Stimulated activated naive CD4-positive, alpha-beta T cell treated with Interleukin-2 at 50 U/mL for 16 hours (primary cell): ENCODE data around the gene FKBP2.

Experiments
- DNase-seq: peaks from one replicate; lab custom pipeline; 2025; lab: John Stamatoyannopoulos, UW

Gene FKBP2

GRCh38 chr11:64219755-64220154, 21.1 kb upstream of the FKBP2 start:
- DNase-seq = no peak

DNA sequence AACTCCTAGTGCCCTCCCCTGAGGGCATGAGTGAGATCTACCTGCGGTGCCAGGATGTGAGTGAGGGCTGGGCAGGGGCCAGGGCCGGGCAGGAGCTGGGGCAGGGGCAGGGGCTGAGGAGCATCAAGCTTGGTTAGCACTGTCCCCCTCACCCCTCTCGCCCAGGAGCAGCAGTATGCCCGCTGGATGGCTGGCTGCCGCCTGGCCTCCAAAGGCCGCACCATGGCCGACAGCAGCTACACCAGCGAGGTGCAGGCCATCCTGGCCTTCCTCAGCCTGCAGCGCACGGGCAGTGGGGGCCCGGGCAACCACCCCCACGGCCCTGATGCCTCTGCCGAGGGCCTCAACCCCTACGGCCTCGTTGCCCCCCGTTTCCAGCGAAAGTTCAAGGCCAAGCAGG, 20.6 kb upstream of the FKBP2 start:
- DNase-seq = no peak

- no peak for DNase-seq
Observed at GRCh38 chr11:64220798-64221197, 20.1 kb upstream of the FKBP2 start.

- no peak for DNase-seq
Observed at GRCh38 chr11:64222651-64223000, 18.3 kb upstream of the FKBP2 start.

GRCh38 chr11:64223001-64223651, 17.8 kb upstream of the FKBP2 start:
- no peak for DNase-seq

DNA sequence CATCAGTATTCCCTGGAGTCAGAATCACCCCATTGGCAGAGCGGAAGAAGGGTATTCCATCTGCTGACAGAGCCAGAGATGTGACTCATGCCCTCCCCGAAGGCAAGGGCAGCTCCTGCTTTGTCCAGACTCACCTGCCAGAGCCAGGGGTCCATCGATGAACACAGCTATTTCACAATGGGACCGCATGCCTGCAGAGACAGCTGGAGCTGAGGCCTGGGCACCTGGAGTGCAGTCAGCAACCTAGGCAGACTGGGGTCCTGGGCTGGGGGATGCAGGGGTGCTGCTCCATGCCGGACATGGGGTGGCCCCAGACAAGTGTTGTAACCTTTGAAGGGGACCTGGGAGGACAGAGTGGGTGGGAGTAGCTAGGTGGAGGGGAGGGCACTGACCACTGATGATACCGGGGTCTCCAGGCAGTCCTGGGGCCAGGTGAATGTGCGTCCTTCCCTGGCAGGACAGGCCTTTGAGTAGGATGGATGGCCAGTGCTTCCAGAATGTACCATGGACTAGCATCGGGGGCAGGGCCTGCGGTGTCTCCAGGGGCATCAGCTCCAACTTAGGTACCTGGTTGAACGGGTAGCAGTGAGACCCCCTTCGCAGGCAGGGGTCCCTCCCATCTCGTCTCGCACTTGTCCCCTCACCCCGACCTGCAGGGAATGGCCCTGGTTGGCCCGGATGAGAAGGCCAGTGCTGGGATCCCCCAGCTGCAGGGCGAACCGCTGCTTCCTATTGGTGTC, 16.6 kb upstream of the FKBP2 start:
- no peak for DNase-seq

DNA sequence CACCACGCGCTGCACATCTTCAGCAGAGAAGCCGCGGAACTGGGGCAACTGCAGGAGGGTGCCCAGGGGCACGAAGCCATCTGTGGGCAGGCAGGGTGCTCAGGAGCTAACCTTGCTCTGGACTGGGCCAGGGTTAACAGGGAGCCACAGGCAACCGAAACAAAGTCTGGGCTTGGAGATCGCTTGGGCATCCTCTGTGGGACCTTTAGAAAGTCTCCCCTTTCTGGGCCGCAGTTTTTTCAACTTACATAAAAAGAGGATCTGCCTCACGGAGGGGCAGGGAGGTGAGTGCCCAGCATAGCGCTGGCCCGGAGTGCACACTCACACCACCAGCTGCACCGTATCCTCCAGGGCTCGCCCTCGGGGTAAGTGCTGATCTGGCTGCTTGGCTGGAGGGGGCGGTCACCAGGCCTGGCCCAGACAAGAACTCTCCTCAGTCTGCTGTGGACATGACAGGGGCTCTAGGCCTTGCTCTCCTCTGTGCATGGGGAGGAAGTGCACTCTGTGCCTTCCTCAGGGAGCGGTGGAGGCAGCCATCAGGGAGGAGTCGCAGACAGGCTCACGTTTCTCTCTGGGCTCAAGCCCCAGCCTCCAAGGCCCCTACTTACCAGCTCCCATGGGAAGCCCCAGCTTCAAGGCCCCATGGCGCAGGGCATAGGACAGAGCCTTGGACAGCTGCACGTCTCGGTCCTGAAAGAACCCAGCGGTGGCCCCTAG, 15.8 kb upstream of the FKBP2 start:
- no peak for DNase-seq

DNA sequence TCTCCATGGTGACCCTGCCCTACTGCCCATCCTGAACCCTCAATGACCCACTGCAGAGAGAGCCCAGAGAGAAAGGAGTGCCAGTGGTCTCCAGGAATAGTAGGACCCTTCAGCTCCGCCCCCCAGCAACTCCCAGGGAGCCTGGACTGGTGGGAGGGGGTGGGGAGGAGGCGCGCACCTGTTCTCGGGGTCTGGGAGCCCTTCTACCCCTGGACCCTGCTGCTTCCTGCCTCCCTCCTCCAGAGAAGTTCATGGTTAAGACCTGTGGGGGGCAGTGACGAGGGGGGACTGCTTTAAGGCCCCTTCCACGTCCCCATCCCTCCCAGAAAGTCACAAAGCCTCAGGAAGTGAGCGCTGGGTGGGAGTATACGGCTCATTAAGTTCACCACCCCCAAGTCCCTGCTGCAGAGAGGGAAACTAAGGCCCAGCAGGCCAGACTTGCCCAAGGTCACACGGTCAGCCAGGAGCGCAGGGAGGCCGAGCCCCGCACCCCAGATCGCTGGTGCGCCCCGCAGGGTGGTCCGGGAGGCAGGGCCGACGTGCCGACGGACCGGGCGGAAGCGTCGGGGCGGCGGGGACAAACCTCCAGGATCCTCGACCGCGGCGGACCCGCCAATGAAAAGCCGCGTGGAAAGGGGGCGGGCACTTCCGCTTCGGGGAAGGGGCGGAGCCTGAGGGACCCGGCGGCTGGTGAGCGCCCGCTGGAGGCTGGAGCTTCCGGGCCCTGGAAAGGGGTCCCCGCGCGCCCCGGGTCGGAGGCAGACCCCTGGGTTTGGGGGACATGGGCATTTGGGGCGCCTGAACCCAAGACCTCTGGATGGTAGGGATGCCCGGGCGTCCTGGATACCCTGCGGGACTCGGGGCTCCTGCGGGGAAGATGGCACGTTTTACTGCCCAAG, 15.0 kb upstream of the FKBP2 start, which contains the start of the genes NUDT22 and TRPT1:
TSS of gene NUDT22 (plus strand) at position 667 of the 899 bp plus-strand sequence. CDS start 379 bp downstream, outside the sequence.
TSS of gene TRPT1 (minus strand) at position 579 of the 899 bp plus-strand sequence. CDS start at position 253, 326 bp downstream.
- peak; percentile 89 for DNase-seq

- DNase-seq = peak; percentile 52
Observed at GRCh38 chr11:64226507-64227051, 14.3 kb upstream of the FKBP2 start.

DNA sequence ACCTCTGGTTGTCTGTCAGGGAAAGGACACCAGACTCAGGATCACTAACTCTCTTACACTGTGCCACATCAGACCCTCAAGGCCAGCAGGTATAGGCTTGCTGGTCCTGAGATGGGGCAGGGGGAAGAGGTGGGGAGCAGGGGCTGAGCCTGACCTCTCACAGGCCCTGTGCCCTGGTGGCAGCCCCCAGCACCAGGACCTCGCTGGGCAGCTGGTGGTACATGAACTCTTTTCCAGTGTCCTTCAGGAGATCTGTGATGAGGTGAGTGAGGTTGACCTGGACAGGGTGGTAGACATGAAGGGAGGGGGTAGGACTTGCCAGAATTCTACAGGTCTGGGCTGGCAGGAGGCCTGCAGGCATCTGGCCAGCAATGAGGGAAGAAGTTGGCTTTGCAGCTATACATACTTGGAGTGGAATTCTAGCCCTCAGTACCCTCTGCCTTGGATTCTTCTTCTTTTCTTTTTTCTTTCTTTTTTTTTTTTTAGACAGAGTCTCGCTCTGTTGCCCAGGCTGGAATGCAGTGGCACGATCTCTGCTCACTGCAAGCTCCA, 13.4 kb upstream of the FKBP2 start:
- DNase-seq = no peak

DNA sequence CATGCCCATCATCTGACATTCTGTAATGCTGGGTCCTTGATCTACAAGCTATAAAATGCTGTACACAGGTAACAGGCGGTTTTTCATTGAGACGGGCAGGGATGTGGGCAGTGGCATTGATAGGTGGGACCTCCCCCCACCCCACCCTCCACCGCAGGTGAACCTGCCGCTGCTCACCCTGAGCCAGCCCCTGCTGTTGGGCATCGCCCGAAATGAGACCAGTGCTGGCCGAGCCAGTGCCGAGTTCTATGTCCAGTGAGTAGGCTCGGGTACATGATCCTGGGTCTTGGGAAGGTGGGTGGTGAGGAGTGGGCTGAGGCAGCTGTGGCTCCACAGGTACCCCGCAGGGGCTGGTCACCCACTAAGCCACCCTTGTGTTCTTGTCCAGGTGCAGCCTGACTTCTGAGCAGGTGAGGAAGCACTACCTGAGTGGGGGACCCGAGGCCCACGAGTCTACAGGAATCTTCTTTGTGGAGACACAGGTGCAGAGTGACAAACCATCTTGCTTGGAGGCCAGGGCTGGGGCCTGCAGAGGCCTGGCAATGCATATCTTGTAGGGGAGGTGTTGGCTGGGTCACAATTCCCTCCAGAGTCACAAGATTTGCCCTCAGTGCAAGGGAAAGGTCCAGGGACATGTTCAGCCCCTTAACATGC, 11.7 kb upstream of the FKBP2 start:
- DNase-seq = no peak

- no peak for DNase-seq
Observed at GRCh38 chr11:64229744-64230170, 11.1 kb upstream of the FKBP2 start.

DNA sequence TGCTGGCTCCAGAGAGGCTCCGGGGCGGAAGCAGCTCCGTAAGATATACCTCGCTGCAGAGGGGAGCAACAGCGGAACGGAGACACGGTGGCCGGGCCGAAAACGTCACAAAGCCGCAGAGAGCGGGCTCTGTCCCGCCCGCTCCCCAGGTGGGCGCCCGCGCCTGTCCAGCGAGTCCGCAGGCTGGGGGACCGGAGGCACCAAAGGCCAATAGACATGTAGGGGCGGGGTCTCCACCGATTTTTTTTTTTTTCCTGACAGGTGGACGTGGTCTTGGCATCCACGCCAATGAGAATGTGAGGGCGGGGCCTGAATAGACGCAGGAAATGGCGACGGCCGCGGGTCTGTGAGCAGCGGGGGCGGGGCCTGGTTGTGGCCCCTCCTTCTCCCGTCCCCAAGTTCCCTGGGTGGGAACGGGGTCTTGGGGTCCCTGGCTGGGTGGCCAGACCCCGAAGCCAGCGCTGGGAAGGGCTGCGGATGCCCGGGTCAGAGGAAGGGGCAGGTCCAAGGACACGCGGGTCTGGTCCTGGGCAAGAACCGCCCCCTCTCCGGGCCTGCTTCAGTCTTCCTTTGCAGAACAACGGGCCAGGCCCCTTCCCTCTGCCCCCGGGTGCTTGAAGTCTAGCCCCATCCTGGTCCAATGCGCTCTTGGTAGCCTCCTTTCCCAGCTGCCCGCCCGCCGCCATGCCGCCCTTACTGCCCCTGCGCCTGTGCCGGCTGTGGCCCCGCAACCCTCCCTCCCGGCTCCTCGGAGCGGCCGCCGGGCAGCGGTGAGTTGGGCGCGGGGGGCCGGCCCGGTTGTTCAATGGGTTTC, 10.5 kb upstream of the FKBP2 start, which contains the start of gene DNAJC4:
TSS of gene DNAJC4 (plus strand) at position 378 of the 814 bp plus-strand sequence. CDS start at position 685, 307 bp downstream.
- DNase-seq = peak; percentile 91

DNA sequence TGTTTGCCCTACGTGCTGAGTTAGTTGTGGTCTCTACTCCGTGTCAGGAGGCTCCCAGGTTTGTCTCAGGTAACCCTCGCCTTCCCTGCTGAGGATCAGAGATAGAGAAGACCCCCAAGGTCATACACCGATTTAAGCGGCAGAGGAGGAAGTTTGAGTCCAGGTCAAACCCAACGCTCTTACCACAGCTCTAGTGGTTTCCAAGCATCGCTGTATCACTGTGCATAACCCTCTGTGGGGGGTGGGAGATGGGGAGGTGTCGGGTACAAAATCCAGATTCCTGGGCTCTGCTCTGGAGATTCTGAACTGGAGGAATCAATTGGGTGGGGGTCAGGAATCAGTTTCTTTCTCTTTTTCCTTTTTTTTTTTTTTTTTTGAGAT, 9.9 kb upstream of the FKBP2 start:
- DNase-seq = no peak

GRCh38 chr11:64231546-64231945, 9.3 kb upstream of the FKBP2 start:
- no peak for DNase-seq

GRCh38 chr11:64232182-64232966, 8.5 kb upstream of the FKBP2 start:
- DNase-seq = no peak

- no peak for DNase-seq
Observed at GRCh38 chr11:64232967-64233315, 8.0 kb upstream of the FKBP2 start.

DNA sequence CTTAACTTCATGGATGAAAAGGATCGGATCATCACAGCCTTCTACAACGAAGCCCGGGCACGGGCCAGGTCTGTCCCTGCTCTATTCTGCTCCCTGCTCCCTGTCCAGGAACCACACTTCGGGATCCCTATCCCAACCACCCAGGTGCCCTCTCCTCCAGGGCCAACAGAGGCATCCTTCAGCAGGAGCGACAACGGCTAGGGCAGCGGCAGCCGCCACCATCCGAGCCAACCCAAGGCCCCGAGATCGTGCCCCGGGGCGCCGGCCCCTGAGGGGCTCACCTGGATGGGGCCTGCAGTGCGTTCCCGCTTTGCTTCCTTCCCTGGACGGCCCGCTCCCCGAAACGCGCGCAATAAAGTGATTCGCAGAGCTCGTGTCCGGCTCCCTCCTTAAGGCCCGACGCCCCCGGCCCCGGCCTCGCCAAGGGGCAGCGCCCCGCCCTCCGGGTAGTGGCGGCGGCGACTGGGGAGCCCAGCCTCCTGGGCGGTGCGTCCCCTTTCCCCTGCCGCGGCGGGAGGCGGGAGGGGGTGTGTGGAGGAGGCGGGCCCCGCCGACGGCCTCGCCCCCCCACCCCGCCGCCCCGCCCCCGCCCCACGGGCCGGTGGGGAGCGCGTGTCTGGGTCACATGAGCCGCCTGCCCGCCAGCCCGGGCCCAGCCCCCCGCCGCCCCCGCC, 6.8 kb upstream of the FKBP2 start, which contains the start of gene VEGFB:
TSS of gene VEGFB (plus strand) at position 672 of the 674 bp plus-strand sequence. CDS start 250 bp downstream, outside the sequence.
- peak; percentile 63 for DNase-seq
